MM.1S (cell line): ENCODE results near the gene LRCH4.

Source experiments
- CTCF ChIP-seq: fragments of 300-600 bp; sonication (generic); IDR thresholded peaks from 2 replicates; pipeline ENCODE4 v1.5.1; 2016; ENCODE audit warnings: antibody characterized with exemption, low read length, mixed read lengths
- EZH2 ChIP-seq: fragments of 300-600 bp; sonication (generic); optimal IDR thresholded peaks from 2 replicates; pipeline ENCODE3; 2017; ENCODE audit warnings: low read depth, mild to moderate bottlenecking, antibody characterized with exemption, low read length, mixed read lengths
- EZH2phosphoT487 ChIP-seq: fragments of 300-600 bp; sonication (generic); IDR thresholded peaks from 2 replicates; pipeline ENCODE4 v1.6.1; 2018; ENCODE audit warnings: antibody characterized with exemption, low read length

GRCh38 chr7:100568176-100568895 is 17.6 kb downstream of the LRCH4 start:
- TF ChIP-seq CTCF (no peak), EZH2 (no peak), EZH2phosphoT487 (no peak)
